ENCODE data around the gene COL15A1.

COL15A1 gene

DNA sequence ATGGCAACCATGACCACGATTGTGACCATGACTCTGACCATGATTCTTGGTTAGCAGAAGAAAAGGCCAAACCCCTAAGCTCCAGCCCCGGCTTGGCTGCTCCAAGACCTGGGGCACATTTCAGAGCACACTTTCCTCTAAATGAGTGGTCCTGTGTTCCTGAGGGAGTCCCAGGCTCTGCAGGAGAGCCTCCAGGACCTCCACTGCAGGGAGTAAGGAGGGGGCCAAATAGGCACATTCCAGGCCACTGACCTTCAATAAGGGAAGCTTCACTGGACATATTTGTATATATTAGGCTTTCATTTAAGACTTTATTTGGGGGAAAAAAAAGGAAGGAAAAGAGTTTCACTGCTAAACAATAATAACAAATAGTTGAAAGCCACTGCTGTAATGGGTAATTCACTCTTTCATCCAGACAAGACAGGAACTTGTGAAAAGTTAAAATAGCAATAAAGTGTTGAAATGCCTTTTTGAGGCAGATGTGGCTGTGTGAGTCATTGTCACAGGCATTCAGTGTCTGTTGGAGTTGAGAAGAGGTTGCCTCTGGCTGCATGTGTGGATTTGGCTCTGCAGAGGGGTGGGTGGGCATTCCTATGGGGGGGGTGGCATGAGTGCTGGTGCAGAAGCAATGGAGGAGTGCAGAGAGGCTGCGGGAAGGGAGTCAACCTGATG, 97.3 kb downstream of the COL15A1 start:
- peak; percentile 95 for DNase-seq

DNA sequence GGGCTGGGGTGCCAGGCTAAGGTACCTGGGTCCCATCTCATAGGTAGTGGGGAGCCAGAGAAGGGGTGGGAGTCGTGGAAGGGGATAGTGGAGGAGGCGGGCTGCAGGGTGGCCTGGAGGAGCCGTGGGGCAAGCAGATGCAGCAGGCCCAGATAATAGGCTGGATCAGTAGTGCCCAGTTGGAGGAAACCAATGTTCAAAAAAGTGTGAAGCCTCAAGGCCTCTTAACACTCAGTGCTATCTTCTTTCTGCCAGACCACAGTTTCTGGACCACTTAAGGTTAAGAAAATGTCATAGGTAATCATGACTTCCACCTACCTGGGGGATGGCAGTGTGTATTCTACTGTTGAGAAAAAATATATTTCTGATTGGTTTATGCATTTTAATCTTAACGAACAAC, 97.9 kb downstream of the COL15A1 start:
- no peak for DNase-seq

DNA sequence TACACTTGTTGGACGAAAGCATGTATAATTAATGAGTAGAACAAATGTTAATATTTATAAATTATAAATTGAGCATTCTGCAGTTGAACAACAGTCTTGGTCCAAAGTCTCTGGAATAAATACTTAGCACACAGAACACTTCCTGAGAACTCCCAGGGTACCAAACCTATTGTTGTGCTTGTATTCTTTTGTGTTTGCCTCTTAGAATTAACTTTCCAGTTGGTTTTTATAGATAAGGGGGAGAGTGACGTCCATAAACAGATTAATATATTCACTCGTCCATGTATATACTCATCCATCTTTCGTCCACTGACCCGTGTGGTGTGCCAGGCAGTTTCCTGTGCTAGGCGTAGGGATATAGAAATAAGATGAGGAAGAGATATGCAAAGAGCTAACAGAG, 98.9 kb downstream of the COL15A1 start:
- DNase-seq: no peak

DNA sequence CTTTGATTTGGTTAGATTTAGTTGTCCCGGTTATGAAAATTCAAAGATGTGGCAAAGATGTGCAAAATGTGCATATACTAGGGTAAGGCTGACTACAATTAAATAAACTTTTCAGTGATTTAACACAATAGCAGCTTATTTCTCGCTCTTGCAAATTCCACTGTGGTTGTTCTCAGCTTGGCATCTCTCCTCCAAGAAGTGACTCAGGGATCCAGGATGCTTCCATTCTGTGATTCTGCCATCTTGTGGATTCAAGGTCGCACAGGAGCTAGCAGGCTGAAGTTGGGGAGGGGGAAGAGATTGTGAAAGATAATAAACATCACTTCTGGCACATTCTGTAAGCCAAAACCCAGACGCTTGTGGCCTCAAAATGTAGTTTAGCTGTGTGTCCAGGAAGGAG, 101.1 kb downstream of the COL15A1 start:
- no peak for DNase-seq

DNA sequence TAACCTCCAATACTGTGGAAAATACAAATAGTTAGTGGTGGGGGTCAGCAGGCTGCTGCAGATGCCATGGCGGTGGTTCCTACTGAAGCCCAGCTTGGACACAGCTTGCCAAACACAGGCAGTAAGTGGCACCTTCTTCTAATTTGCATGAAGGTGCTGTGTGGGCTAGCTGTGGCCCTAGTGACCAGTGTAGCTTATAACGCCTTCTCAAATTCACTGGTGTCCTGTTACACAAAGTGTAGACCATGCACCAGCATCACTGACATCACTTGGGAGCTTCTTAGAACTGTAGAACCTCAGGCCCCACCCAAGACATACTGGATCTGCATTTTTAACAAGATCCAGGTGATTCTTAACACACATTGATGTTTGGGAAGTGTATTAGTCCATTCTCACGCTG, 102.4 kb downstream of the COL15A1 start:
- DNase-seq: no peak

DNA sequence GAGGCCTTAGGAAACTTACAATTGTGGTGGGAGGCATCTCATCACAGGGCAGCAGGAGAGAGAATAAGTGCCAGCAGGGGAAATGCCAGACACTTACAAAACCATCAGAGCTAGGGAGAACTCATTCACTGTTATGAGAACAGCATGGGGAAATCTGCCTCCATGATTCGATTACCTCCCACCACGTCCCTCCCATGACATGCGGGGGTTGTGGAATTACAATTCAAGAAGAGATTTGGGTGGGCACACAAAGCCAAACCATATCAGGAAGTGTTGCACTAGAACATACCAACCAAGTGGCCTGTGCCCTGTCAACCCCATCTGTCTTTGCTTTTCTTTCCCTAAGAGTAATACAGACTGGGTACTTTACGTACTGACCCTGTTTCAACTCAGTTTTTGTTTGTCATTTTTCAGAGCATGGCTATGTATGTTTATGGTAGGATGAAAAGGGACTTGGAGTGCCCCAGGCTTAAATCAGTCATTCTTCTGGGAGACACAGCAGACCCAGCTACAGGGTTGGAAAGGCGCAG, 102.9 kb downstream of the COL15A1 start:
- peak; percentile 86 for DNase-seq

DNA sequence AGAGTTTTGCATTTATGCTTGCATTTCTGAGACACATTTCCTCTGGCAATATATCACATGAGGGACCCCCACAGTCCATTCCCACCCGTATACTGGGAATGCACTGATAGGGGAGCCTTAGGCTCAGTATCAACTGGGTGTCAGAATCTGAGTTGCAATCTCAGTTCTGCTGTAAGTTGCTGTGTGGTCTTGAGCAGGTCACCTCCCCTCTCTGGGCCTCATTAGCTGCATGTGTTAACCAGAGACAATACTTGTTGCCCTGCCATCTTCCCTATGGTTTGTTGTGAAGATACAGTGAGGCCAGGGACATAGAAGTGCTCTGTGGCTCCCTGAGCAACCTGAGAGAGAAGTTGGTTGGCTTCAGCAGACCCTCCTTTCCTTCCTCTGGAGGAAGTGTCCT, 105.5 kb downstream of the COL15A1 start:
- no peak for DNase-seq

DNA sequence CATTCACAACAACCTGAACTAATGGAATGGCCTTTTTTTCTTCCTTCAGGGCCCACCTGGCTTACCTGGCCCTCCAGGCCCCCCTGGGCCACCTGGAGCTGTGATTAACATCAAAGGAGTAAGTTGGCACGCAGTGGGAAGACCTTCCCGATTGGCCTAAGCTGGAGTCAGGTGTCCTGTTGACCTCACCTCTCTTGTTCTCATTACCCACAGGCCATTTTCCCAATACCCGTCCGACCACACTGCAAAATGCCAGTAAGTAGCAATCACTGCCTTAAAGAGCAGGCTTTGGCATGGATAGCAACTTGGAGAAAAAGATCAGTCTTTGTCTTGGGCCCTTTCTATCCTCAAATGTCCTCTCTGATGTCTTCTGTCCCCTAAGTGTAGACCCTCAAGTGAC, 105.9 kb downstream of the COL15A1 start:
- no peak for DNase-seq

DNA sequence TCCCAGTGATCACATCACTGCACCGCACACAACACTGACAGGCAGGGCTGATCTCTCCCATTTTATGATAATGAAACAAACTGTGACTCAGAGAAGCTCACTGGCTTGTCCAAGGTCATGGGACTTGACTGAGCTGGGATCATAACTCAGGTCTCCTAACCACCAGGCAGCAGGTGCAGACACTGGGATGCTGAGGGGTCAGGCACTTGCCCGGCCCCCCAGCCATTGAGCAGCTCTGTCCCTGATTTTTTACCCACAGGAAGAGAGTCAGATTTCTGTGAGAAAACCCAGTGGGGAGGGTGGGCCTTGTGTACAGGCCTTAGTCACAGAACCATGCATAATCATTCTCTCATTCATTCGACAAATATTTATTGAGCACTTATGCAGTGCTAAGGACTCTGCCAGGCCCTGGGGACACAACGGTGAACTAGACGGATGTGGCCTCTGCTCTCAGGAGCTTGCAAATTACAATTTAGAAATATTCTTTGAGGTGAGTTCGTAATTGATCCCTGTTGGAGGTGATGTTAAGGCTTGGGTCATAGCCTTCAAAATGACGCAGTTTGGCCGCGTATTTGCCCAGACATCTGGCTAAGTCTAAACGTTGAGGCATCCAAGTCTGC, 106.7 kb downstream of the COL15A1 start:
- peak; percentile 42 for DNase-seq

DNA sequence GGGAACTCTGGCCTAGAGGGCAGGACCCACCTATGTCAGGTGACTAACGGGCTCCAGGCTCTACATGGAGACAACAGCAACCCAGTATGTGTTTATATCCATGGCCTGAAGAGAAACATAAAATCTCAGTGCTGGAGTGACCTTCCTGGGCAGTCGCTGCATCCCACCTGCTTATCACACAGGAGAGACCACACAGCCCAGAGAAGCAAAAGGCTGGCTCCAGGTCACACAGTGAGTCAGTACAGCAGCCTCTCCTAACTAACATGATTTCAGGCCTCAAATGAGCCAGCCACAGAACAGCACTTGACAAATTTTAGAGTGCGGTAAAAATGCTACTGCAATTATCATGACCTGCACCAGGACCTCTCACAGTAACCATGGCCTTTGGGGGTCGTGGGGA, 107.2 kb downstream of the COL15A1 start:
- no peak for DNase-seq

DNA sequence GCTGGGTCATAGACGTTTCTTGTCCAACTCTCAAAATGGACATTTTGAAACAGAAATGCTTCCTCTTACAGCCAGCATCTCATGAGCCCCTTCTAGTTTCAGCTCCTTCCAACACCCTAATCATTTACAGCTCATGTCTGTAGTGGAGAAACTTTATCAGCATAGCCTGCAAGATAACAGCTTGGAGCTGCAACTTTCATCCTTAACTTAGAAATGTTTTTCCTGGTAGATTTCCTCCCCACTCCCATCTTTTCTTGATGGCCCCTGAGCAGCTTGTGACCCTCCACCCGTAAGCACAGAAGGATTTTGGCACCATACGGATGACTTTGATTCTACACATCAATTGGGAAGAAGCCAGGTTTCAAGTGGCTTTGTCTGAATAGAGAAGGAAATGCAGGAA, 107.7 kb downstream of the COL15A1 start:
- peak; percentile 44 for DNase-seq

DNA sequence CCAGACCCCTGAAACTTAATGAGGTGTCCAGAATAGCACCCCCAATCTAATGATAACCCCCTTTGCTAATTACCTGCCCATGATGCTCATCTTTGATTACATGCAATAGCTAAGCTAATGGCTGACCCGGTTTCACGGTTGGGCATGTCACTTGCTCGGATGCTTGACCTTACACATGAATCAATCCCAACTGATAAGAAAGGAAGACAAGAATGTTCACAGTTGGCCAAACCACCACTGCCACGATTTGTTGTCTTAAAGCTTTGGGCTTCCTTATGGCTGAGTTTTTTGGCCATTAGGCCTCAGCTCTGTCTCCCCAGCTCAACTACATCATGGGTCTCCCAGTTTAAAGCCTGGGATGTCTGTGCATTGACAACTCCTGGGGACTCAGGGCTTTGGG, 108.1 kb downstream of the COL15A1 start:
- DNase-seq: no peak

DNA sequence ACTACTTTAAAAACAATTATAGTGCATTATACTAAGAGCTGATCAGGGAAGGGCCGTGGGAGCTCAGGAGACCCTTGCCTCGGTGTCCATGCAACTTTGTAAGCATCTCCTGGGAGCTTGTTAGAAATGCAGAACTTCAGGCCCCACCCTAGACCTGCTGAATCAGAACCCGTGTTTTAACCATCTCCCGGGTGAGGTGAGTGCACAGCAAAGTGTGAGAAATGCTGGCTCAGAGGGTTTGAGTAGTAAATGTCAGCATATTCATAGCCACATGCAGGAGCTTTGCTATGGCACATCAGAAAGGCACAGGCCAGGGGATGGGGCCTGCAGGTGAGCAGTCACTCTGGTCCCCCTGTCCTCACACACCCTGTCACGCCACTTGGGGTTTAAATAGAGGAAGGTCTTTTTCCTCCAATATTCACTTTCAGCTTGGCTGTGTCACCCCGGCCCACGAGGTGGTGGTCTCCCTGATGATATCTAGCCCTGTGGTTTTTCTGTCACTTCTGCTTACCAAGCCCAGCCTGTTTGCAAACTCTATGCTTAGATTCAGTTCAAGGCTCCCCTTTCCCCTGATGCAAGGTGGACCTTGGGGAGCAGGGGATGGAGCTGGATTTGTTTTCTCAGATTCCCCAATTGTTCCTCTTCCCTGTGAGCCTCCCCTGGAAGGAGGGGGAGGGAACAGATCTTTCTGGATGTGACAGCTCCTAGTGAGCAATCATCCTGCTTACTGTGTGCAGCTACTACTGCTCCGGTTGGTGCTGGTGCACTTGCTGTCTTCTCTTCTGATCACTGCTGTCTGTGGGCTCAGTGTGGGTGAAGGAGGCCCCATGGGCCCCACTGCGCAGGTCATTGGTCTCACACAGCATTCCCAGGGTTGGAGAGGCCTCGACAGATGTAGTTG, 109.4 kb downstream of the COL15A1 start:
- DNase-seq: peak; percentile 54

DNA sequence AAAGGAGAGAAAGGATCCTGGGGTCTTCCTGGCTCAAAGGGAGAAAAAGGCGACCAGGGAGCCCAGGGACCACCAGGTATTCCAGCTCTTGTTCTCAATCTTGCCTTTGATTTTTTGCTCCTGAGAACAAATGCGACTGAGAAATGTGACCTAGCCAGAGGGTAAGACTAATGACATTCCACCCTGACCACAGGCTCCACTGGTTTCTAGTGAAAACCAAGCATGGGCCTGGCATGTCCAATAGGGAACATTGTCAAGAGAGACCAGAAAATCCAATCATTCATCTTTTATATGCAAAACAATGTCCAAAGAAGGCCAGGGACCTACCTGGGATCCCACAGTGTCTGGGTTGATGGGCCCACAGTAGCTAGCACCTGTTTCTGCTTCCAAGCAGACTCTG, 110.9 kb downstream of the COL15A1 start:
- no peak for DNase-seq

DNA sequence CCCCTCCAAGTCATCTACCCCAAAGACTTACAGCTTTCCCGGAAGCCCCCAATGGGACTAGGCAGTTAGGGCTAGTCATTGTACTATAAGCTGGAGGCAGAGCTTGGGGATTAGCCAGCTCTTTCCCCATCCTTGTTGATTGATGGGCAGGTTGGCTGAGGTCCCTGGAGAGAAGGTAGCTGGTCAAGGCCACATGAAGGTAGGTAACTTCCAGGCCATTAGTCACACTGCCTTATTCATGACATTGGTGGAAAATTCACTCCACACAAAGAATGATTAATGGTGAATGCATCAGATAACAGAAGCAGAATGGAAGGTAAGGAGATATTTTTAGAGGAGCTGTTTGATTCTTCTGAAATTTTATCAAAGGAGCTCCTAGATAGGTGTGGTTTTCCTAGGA, 111.7 kb downstream of the COL15A1 start:
- DNase-seq: no peak

DNA sequence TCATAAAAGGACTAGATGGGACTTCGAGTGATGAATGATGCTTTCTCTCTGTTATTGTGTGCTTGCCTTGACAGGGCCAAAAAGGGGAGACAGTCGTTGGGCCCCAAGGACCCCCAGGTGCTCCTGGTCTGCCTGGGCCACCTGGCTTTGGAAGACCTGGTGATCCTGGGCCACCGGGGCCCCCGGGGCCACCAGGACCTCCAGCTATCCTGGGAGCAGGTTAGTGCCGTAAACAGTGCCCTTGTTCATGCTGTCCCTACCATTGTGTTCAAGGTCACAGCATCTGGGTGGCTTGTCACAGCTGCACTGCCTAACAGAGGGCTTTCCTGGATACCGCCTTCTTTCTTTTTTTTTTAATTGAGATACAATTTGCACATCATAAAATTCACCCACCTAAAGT, 112.5 kb downstream of the COL15A1 start:
- DNase-seq: no peak

DNA sequence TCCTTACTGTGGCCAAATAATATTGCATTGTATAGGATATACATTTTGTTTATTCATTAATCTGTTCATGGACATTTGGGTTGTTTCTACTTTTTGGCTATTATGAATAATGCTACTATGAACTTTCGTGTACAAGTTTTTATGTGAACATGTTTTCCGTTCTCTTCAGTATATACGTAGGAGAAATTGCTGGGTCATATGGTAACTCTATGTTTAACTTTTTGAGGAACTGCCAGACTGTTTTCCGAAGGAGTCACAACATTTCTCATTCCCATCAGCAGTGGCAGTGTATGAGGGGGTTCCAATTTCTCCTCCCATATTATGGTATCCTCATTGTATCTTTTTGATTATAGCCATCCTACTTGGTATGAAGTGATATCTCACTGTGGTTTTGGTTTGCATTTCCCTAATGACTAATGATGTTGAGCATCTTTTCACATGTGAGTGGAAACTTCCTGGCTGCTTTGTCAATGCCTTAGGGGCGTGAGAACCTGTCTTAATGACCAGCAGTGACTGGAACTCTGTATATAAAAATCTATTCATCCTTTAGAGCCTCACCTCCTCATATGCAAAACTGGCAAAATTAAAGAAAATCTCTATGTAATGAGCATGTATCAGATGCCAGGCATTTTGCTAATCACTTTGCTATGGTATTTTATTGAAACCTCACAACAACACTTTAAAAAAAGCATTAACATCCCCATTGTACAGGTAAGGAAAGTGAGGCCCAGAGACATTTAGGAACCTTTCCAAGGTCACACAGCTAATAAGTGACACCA, 113.4 kb downstream of the COL15A1 start:
- DNase-seq: peak; percentile 87

DNA sequence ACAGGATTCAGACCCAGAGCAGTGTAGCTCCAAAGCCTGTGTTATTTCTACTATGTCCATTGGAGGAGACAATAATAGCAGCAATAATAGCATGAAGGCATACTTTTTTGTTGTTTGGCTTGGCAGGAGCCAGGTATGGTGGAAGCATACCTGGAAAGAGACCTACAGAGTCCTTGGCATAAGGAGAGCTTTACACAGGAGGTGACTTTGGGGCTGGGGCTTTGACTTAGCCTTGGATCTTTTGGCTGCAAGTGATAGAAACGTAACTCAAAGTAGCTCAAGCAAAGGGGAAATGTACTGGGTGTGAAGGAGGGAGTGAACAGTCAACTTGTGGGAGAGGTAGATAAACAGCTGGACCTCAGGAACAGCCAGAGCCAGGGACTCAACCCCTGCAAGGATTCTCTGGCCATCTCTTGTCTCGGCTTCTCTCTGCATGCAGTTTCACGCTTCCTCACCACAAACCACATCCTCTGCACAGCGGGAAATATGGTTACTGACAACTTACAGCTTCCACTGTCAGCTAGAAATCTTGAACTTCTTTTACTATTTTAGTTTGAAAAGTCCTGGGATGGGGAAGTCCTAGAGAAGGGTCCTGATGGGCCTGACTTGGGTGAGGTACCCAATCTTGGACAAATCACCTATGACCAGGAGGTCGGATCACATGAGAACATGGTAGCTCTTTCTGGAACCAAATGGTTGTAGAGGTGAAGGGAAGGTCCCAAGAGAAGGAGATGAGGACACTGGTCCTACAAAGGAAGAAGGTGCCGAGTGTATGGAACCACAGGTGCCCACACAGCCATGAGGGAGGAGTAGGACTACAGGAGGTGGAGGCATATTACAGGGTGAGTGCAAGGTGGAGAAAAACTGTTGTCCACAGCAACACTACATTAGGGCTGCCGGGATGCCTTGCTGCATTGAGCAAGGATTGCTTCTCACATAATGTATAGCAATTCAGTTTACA, 114.2 kb downstream of the COL15A1 start:
- peak; percentile 77 for DNase-seq

DNA sequence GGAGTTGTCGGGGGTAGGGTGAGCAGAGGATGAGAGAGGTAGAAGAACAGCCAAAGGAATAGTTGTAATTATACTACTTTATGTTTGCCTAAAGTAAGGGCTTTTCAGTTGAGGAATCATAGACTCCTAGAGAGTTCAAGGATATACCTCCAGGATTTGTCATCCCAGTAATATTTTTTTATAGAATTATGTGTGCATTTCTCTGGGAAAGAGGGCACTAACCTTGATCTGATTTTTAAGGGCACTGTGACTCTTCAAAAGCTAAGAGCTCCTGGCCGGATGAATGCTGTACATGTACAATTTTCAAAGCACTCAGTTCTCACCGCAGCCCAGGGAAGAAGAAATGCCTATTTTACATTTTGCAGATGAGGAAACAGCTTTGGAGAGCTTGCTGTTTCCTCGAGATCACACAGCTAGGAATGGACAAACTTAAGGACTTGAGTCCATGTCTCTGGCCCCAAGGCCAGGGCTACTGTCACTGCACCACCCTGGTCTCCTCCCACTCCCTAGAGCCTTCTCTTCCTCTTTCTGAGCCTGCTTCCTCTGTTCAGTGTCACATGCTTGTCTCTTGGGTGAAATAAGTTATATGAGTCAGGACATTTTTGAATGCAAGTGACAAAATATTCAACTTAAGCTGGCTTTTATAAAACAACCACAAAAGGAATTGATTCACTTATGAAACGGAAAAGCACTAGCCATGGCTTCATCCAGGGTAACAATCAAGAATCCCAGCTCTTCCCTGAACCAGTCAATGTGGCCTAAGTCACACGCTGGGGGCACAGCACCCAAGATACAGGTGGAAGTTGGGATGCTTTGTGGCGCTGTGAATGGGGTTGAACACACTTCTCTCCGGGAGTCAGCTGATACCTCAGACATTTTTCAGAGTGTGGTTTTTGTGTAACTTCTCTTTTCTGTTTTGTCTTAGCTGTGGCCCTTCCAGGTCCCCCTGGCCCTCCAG, 115.5 kb downstream of the COL15A1 start:
- peak; percentile 98 for DNase-seq

DNA sequence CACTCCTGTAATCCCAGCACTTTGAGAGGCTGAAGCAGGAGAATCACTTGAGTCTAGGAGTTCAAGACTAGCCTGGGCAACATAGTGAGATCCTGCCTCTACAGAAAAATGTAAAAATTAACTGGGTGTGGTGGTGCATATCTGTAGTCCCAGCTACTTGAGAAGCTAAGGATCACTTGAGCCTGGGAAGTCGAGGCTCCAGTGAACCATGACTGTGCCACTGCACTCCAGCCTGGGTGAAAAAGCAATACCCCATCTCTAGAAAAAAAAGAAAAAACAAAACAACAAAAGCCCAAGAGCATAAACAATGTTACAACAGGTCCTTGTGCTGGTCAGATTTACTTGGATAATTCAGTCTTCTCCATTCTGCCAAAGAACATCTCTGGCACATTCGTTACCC, 116.9 kb downstream of the COL15A1 start:
- no peak for DNase-seq
